NCI-H1694 treated with DMSO at 0.1 percent for 48 hours (cell line): ENCODE measurements around the gene SHC2.
"Not testable (repeated sequence)": the region's sequence is repeated elsewhere in the genome, so short reads cannot be mapped to it uniquely, and the experiment has no call there.

Experiments
- DNase-seq: peaks from one replicate; lab custom pipeline; 2025; lab: John Stamatoyannopoulos, UW

The SHC2 gene

DNA sequence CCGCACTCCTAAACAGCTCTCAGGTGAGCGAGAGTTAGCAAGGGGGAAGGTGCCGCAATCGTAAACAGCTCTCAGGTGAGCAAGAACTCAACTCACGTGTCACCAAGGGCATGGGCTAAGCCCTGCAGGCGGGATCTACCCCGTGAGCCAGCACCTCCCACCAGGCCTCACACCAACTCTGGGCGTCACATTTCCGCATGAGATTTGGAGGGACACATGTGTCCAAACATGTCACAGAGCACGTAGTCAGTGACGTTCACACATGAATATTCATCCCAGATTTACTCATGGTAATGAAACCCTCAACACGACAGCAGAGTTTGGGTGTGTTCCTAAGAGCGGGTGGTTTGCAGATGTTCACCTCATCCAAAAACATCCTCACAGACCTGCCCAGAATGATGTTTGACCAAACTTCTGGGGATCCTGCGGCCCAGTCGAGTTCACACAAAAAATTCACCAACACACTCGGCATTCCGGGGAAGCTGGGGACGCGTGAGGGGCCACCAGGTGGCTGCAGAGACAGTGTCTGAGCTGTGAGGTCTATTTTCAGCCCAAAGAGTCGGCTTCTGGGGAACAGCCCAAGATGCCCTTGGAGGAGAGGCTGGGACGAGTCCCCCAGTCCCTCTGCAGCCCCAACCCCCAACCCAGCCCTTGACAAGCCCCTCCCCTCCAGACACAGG lies 71.4 kb downstream of the SHC2 start:
- DNase-seq: no peak

DNA sequence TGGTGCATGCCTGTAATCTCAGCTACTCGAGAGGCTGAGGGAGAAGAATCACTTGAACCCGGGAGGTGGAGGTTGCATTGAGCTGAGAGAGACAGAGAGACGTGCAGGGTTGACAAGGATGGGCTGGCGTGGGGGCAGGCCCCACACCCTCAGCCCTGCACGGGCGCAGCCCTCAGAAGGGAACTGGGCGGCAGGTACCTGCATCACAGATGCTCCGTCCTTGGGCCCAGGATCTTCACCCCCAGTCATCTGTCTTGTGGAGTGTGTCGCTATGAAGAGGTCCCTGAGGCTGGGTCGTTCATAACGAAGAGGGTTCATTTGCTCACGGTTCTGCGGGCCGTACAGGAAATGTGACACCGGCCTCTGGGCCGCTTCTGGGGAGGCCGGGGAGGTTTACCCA lies 72.1 kb downstream of the SHC2 start:
- DNase-seq: no peak

DNA sequence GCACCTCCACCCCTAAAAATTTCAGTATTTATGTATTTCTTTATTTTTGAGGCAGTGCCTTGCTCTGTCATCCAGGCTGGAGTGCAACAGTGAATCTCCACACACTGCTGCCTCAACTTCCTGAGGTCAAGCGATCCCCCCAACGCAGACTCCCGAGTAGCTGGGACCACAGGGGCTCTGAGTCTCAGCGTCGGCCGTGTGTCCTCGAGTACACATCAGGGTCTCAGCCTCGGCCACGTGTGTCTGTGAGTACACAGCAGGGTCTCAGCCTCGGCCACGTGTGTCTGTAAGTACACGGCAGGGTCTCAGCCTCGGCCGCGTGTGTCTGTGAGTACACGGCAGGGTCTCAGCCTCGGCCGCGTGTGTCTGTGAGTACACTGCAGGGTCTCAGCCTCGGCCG lies 73.1 kb downstream of the SHC2 start:
- no peak for DNase-seq

DNA sequence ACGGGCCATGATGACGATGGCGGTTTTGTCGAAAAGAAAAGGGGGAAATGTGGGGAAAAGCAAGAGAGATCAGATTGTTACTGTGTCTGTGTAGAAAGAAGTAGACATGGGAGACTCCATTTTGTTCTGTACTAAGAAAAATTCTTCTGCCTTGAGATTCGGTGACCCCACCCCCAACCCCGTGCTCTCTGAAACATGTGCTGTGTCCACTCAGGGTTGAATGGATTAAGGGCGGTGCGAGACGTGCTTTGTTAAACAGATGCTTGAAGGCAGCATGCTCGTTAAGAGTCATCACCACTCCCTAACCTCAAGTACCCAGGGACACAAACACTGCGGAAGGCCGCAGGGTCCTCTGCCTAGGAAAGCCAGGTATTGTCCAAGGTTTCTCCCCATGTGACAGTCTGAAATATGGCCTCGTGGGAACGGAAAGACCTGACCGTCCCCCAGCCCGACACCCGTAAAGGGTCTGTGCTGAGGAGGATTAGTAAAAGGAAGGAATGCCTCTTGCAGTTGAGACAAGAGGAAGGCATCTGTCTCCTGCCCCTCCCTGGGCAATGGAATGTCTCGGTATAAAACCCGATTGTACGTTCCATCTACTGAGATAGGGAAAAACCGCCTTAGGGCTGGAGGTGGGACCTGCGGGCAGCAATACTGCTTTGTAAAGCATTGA lies 74.1 kb downstream of the SHC2 start:
- DNase-seq: not testable (repeated sequence)

DNA sequence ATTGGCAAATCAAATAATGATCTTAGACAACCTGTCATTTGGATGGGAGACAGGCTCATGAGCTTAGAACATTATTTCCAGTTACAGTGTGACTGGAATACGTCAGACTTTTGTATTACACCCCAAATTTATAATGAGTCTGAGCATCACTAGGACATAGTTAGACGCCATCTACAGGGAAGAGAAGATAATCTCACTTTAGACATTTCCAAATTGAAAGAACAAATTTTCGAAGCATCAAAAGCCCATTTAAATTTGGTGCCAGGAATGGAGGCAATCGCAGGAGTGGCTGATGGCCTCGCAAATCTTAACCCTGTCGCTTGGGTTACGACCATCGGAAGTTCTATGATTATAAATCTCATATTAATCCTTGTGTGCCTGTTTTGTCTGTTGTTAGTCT lies 74.6 kb downstream of the SHC2 start:
- DNase-seq: not testable (repeated sequence)

DNA sequence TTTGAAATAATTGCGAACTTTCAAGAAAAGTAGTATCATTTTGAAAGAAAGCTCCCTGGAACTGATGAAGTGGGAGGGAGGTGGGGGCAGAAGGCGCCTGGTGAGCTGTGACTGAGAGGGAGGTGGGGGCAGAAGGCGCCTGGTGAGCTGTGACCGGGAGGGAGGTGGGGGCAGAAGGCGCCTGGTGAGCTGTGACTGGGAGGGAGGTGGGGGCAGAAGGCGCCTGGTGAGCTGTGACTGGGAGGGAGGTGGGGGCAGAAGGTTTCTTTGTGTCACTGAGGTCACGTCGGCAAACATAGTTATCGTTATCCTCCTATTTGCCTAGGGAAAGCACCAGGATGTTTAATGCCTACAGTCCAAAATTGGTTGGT lies 76.0 kb downstream of the SHC2 start:
- no peak for DNase-seq

DNA sequence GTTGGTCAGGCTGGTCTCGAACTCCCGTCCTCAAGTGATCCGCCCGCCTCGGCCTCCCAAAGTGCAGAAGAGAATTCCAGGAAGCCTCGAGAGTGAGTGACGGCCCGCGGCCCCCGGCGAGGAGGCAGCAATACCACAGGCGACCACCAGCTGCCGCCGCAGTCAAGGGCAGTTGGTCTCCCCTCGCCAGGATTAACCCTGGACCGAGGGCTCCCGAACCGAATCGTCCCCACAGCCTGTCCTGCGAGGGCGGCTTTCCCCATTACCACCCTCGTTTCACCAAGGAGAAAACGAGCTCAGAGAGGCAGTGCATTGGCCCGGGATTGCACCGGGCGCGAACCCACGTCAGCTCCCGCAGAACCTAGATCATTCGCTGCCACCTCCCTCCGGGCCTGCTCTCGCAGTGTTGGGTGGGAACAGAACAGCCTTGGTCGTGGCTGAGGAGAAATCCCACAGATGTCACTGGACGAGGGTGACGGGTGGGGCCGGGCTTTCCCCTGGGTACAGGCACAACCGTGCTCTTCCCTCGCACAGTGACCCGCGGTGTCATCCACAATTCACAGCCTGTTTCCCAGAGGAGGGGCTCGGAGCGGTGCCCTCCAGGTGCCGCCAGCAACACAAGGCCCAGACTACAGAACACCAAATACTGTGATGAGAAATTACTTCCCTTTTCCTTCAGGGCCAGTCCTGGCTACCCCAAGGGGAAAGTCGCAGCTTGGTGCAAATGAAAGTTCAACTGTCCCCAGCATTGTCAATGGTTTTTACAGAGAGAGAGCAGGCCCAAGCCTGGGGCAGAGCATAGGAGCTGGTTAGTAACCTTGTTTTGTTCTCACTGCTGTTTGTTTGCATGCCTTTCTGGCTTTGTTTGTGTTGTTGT lies 76.7 kb downstream of the SHC2 start:
- no peak for DNase-seq

DNA sequence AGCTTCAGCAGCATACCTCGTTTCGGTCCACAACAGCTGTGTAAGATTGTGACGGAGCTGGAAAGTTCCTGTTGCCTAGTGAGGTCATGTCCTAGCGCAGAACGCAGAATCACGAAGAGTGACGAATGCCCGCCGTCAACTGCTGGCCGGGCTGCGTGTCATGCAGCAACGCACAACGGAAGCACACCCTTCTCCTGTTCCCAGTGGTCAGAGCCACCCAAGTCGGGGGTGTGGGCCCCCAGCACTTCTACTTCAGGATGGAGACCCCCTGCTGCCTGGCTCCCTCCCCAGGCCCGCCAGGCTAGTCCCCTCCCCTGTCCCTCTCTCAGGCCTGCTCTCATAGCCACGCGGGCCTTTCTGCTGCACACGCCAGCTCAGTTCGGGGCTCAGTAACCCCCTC lies 77.8 kb downstream of the SHC2 start:
- no peak for DNase-seq

DNA sequence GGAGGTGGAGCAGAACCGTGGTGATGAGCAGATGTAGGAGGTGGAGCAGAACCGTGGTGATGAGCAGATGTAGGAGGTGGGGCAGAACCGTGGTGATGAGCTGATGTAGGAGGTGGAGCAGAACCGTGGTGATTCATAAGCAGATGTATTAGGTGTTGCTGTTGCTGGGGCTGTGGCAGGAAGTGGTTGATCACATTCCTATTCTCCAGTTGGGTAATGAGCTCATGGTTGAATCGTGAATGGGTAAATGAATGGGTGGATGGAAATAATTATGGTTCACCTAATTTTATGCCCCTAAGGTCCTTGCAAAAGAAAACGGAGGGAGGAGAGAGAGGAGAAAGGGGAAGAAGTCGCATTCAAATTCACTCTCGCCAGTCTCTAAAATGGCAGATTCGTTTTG lies 78.3 kb downstream of the SHC2 start:
- DNase-seq: peak; percentile 40

DNA sequence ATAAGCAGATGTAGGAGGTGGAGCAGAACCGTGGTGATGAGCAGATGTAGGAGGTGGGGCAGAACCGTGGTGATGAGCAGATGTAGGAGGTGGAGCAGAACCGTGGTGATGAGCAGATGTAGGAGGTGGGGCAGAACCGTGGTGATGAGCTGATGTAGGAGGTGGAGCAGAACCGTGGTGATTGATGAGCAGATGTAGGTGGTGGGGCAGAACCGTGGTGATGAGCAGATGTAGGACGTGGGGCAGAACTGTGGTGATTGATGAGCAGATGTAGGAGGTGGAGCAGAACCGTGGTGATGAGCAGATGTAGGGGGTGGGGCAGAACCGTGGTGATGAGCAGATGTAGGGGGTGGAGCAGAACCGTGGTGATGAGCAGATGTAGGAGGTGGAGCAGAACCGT lies 78.9 kb downstream of the SHC2 start:
- DNase-seq: not testable (repeated sequence)

DNA sequence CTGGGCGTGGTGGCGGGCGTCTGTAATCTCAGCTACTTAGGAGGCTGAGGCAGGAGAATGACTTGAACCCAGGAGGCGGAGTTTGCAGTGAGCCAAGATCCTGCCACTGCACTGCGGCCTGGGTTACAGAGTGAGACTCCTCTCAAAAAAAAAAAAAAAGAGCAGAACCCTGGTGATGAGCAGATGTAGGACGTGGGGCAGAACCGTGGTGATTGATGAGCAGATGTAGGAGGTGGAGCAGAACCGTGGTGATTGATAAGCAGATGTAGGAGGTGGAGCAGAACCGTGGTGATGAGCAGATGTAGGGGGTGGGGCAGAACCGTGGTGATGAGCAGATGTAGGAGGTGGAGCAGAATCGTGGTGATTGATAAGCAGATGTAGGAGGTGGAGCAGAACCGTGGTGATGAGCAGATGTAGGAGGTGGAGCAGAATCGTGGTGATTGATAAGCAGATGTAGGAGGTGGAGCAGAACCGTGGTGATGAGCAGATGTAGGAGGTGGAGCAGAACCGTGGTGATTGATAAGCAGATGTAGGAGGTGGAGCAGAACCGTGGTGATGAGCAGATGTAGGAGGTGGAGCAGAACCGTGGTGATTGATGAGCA lies 80.1 kb downstream of the SHC2 start:
- not testable (repeated sequence) for DNase-seq

DNA sequence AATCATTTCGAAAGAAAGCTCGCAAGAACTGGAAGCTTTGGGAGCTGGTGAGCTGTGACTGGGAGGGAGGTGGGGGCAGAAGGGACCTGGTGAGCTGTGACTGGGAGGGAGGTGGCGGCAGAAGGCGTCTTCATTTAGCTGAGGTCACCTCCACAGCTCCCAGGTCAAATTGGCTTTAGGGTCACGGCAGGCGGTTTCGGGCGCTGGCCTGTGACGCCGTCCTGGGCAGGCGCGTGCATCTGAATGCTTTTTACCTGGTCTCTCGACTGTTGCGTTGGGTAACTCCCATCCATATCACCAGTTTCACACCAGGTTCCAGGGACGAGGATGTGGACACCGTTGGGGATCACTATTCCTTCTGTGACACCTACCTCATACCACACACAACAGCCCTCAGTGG lies 81.0 kb downstream of the SHC2 start:
- DNase-seq: no peak

DNA sequence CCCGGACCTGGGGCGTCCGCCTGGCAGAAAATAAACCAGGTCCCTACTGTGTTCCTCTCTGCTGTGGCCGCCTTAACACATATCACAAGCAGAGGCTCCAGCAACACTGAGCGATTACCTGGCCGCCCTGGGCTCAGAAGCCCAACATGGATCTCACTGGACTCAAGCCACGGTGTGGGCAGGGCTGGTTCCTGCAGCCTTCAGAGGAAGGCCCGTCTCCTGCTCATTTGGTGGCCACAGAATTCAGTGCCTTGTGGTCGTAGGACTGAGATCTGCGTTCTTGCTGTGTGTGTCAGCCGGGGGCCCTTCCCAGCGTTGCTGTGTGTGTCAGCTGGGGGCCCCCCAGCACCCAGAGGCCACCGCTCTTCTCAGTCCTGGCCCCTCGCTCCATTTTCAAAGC lies 82.1 kb downstream of the SHC2 start:
- no peak for DNase-seq

DNA sequence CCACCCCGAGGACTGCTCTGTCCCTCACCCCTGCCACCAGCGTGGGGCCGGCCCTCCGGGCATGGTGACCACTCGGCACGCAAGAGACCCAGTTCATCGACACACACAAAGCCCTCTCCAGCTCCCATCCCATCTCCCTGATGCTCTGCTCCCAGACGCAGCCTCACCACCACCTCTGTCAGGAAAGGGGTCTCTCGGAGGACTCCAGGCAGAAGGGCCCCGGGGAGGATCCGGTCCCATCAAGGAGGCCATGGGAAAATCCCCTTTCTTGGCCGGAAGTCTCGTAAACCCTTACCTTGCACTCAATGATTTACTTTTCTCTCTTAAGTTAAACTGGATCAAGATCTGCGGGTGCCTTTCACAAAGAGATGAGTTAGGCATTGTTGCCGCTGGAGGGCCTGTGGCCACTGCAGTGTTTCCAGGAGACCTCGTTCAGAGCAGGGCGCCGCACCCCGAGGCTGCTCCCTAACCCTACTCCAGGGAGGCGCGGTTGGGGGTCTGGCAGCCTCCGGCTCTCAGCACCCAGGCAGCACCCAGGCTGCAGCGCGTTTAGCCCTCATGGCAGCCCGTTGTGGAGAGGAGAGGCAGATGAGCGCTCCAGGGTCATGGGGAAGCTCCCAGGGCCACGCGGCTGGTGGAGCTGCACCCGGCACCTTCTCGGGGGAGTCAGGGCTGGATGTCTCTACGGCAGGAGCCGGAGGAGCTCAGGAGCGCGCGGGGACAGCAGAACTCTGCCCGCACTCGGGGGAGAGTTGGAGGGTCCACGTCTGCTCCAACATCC lies 82.8 kb downstream of the SHC2 start:
- DNase-seq: no peak

DNA sequence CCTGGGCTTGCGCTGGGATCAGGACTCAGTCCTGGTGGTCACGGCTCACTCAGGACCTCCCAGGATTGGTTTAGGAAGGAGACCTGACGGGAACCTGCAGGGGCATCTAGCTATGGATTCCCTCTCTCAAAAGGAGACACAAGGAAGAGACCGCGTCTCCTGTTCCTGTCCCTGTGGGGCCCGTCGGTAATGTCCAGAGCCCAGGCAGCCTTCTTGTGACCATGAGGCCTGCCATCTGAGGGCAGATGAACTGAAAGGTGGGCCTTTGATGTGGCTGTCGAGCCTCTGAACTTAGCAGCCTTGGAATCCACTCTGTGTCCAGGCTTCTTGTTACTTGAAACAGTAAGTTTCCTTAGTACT lies 84.7 kb downstream of the SHC2 start:
- DNase-seq: no peak

DNA sequence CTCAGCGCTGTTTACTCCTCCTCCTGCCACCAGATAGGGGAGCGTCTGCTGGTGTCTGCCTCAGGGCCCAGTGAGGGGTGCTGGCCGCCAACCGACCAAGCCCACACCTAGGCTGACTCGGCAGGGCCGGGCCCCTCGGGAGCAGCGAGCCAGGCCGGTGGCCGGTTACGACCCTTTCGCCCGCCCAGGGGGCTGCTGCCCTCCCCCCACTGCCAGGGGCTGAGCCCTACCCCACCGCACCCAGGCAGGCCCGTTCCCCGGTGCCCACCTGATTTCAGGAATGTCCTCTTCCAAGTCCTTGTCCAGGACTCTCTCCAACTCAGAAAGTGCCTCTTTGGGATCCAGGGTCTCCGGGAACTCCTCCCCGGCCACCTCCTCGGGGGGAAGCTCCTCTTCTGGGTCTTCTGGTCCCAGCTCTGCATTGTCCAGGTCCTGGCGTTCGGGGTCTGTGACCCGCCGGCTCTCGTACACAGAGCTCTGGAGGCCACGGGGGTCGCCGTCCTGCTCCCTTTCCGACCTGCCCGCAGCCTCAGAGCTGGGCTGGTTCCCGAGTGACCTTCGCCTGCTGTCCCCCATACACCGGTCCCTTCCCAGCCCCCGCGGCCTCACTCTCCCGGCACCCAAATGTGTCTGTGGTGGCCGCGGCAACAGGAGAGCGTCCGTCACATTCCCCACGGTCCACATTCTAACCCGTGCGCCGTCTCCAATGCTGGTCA lies 85.3 kb downstream of the SHC2 start:
- no peak for DNase-seq

DNA sequence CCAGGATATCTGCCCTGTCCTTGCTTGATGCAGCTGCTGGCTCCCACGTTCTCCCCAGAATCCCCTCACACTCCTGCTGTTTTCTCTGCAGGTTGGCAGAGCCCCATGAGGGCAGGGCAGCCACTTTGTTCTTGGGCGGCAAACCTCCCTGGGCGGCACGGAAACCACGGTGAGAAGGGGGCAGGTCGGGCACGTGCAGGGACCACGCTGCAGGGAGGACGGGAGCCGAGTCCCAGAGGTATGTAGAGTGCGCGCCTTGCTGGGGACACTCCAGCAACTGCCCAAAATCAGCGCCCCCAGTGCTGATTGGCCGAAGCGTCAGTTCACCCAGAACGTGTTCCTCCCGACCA lies 86.0 kb downstream of the SHC2 start:
- no peak for DNase-seq

DNA sequence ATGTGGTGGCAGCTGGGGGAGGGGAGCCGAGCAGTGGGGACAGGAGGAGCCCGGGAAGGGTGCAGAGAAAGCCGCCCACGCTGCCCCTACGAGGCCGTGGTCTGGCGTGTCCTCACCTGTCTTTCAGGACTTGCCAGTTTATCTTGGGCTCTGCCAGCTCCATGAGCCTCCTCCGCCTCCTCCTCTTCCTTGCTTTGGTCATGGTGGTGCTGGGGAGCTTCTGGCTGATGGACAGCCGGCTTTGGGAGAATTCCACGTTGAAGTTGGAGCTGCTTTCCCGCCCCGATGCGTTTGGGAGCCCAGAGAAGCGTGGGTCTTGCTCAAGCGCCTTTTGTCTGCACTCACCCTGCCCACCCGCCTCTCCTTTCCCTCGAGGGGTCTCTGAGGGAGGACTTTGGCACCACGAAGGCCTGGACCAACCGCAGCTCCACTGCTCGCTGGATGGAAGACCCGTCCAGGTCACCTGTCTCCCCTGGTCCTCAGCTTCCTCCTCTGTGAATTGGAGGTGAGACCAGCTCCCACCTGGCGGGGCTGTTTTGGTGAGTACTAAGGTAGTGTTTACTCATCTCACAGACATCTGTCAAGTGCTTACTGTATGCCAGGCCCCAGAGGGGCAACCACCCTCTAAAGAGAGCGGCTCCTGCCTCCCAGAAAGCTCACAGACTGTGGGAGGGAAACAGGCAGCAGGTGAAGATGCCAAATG lies 86.5 kb downstream of the SHC2 start:
- DNase-seq: peak; percentile 18

DNA sequence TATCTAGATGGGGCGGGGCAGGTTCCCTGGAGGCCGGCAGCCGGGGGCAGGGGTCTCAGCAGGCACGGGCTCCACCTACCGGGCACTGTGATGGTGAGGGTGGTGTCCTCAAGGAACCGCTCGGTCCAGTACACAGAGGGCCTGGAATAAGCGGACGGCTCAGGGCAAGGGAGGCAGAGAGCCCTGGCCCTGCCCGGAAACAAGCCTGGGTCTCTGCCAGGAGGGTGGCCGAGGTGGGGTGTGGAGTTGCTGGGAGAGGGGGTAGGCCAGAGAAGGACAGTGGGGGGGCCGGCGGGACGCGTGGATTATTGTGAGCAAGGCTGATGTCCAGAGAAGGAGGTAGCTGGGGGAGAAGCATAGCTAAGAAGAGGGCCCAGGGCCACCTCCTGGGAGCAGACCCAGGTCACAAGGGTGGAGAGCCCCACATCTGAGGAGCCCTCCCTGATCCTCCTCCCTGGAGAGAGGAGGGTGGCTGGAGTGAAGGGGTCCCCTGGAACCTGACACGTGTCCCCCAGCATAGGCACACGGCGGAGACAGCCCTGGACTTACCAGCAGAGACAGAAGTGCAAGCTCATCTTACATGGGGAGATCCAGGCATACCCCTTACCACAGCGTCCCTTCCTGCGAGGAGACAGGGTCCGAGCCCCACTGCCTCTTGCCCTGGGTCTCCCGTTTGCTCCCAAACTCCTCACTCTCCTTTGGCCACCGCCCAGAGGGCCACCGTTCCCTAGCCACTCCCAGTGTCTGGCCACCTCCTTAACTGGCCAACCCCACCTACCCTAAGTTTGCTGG lies 87.2 kb downstream of the SHC2 start:
- DNase-seq: no peak

DNA sequence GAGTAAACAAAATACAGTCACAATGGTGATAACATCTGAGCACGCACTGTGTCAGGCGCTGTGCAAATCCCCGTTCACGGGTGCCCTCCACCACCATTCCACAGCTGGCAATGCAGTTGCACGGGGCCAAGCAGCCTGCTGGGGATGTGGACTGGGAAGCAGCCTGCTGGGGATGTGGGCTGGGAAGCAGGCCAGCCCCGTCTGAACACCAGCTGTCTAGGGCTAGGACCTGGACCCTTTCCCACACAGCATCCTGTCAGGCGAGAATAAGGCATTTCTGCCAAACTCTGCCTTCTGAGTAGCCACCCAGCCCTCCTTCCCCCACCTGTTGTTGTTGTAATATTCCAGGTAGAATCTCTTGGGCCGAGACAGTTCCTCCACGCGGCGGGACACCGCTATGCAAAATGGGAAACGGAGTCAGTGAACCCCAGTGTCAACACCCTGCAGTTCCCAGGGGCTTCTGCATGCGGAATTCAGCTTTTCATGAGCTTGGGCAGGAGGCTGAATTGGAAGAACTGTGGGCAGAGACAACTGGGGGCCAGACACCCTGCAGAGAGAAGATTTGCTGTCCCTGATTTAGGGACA lies 88.4 kb downstream of the SHC2 start:
- peak; percentile 79 for DNase-seq
